PC-9 (cell line): ENCODE measurements around the gene TSPAN11.

Source experiments
- EZH2 ChIP-seq: fragments of 200-600 bp; sonication (generic); IDR thresholded peaks from 2 replicates; pipeline ENCODE4 v1.8.0; 2017; ENCODE audit warnings: antibody characterized with exemption, low read depth
- TF ChIP-seq, protein P1 (sequence below): fragments of 200-600 bp; sonication (generic); conservative IDR thresholded peaks from 2 replicates; pipeline ENCODE4 v1.6.1; 2017; ENCODE audit warnings: mixed run types, antibody characterized with exemption, mild to moderate bottlenecking, moderate library complexity

DNA sequence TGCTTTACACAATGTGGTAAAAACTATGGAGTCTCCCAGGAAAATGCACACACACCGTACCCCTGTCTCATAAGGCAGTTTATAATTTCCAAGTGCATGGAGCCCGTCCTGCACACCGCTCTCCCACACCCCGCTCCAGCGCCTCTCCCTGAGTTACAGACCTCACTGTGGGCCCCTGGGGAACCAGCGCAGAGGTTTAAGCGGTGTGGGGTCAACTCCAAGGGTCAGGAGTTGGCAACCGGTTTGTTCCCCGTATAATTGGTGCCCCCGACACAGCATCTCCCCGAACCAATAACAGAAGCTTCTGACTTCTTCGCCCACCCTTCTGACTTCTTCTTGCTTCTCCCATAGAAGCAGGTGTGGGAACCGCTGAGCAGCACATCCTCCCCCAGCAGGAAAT is 88.7 kb downstream of the TSPAN11 start:
- TF ChIP-seq EZH2, result no peak
- TF ChIP-seq, protein P1, sequence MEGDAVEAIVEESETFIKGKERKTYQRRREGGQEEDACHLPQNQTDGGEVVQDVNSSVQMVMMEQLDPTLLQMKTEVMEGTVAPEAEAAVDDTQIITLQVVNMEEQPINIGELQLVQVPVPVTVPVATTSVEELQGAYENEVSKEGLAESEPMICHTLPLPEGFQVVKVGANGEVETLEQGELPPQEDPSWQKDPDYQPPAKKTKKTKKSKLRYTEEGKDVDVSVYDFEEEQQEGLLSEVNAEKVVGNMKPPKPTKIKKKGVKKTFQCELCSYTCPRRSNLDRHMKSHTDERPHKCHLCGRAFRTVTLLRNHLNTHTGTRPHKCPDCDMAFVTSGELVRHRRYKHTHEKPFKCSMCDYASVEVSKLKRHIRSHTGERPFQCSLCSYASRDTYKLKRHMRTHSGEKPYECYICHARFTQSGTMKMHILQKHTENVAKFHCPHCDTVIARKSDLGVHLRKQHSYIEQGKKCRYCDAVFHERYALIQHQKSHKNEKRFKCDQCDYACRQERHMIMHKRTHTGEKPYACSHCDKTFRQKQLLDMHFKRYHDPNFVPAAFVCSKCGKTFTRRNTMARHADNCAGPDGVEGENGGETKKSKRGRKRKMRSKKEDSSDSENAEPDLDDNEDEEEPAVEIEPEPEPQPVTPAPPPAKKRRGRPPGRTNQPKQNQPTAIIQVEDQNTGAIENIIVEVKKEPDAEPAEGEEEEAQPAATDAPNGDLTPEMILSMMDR, result no peak
